Measurements from ENCODE around the gene CDK16. TPM values are rescaled to one million over a fixed set of nuclear protein-coding genes. Genes with fewer than 3 reads are reported as not detected.

The CDK16 gene
- polyA plus RNA-seq, 1 of the 3 experiments (the other 2 are of a cell fraction), result 116 TPM

DNA sequence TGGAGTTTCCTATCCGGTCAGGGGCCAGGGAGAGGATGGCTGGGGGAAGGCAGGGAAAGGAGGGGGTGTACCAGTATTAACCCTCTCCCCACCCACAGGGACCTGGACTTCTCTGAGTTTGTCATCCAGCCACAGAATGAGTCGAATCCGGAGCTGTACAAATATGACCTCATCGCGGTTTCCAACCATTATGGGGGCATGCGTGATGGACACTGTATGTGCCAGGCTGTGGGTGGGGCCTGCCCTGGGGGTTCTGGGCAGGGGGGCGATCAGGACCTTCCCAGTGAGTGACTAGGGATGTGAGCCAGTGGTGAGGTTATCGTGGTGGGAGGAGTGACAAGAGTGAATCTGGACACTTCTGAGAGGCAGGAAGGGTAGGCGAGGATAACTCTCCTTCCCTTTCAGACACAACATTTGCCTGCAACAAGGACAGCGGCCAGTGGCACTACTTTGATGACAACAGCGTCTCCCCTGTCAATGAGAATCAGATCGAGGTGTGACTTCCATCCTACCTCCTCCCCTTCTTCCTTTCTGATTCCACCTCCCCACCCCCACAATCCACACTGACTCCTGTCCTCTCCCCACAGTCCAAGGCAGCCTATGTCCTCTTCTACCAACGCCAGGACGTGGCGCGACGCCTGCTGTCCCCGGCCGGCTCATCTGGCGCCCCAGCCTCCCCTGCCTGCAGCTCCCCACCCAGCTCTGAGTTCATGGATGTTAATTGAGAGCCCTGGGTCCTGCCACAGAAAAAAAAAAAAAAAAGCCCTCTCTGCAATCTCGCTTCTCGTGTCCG, 28.9 kb downstream of the CDK16 start (continued):
- TF ChIP-seq, protein P1, sequence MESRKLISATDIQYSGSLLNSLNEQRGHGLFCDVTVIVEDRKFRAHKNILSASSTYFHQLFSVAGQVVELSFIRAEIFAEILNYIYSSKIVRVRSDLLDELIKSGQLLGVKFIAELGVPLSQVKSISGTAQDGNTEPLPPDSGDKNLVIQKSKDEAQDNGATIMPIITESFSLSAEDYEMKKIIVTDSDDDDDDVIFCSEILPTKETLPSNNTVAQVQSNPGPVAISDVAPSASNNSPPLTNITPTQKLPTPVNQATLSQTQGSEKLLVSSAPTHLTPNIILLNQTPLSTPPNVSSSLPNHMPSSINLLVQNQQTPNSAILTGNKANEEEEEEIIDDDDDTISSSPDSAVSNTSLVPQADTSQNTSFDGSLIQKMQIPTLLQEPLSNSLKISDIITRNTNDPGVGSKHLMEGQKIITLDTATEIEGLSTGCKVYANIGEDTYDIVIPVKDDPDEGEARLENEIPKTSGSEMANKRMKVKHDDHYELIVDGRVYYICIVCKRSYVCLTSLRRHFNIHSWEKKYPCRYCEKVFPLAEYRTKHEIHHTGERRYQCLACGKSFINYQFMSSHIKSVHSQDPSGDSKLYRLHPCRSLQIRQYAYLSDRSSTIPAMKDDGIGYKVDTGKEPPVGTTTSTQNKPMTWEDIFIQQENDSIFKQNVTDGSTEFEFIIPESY (IDR thresholded peaks at IDR 0.05; ENCODE audit: borderline replicate concordance, low read depth), result no peak
- TF ChIP-seq EP300 (IDR thresholded peaks at IDR 0.05; ENCODE audit: borderline replicate concordance in 1 of 2, low read depth in 1 of 2, low read length in 1 of 2), result no peak
- no peak for TF ChIP-seq SMC3 (IDR thresholded peaks at IDR 0.05; ENCODE audit: low read depth, low read length)
- TF ChIP-seq ELF1 (IDR thresholded peaks at IDR 0.05), result no peak
- no peak for TF ChIP-seq GATA2 (CRISPR knock-in tag; IDR thresholded peaks at IDR 0.05)
- TF ChIP-seq NRF1 (IDR thresholded peaks at IDR 0.05; ENCODE audit: low read depth, low read length), result no peak
- no peak for TF ChIP-seq POLR2AphosphoS5 (IDR thresholded peaks at IDR 0.05; ENCODE audit: low read depth, low read length)
- TF ChIP-seq RCOR1 (IDR thresholded peaks at IDR 0.05; ENCODE audit: low read length), result no peak

DNA sequence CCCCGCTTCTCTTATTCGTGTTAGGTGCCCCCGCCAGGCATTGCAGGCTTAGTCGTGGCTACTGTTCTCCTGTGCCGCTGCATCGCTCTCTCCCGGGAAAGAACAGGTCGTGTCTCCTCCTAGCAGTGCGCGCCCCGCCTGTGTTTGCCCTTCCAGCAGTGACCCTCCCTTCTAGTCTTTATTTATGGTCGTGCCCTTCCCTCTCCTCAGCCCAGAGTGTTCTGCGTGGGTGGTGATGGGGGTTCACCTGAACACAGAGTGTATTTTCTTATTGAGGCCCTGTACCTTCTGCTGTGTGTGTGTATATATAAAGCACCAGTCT, 29.5 kb downstream of the CDK16 start:
- no peaks in the 10 kb centered on the region for H3K4me1 ChIP-seq (ENCODE audit: control insufficient read depth in 1 of 2, insufficient read depth in 2 of 2, low read depth in 1 of 2, low read length in 1 of 2)
- WGBS (ENCODE audit: low lambda C conversion rate), result 91% methylated on average over 13 of the region's 13 CpGs
- no peak for DNase-seq
- H3K27me3 ChIP-seq (ENCODE audit: insufficient read depth), result no peaks in the 10 kb centered on the region
- H4K20me1 ChIP-seq (ENCODE audit: insufficient read depth), result no peaks in the 10 kb centered on the region
- ChIA-PET POLR2A (no interaction called here), CTCF (no interaction called here)
- H2AFZ ChIP-seq (ENCODE audit: low read depth), result no peak overlapping the region
- H3K36me3 ChIP-seq (replicated peaks in 1 of 2; ENCODE audit: control insufficient read depth in 1 of 2, insufficient read depth in 2 of 2, low read length in 1 of 2), result peaks cover 0 to 15% of the 10 kb centered on the region in 2 experiments
- no peak for TF ChIP-seq GATA2 (CRISPR knock-in tag; IDR thresholded peaks at IDR 0.05)
- TF ChIP-seq, protein P2, sequence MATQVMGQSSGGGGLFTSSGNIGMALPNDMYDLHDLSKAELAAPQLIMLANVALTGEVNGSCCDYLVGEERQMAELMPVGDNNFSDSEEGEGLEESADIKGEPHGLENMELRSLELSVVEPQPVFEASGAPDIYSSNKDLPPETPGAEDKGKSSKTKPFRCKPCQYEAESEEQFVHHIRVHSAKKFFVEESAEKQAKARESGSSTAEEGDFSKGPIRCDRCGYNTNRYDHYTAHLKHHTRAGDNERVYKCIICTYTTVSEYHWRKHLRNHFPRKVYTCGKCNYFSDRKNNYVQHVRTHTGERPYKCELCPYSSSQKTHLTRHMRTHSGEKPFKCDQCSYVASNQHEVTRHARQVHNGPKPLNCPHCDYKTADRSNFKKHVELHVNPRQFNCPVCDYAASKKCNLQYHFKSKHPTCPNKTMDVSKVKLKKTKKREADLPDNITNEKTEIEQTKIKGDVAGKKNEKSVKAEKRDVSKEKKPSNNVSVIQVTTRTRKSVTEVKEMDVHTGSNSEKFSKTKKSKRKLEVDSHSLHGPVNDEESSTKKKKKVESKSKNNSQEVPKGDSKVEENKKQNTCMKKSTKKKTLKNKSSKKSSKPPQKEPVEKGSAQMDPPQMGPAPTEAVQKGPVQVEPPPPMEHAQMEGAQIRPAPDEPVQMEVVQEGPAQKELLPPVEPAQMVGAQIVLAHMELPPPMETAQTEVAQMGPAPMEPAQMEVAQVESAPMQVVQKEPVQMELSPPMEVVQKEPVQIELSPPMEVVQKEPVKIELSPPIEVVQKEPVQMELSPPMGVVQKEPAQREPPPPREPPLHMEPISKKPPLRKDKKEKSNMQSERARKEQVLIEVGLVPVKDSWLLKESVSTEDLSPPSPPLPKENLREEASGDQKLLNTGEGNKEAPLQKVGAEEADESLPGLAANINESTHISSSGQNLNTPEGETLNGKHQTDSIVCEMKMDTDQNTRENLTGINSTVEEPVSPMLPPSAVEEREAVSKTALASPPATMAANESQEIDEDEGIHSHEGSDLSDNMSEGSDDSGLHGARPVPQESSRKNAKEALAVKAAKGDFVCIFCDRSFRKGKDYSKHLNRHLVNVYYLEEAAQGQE (IDR thresholded peaks at IDR 0.05; ENCODE audit: low read depth, low read length), result no peak
- TF ChIP-seq, protein P3, sequence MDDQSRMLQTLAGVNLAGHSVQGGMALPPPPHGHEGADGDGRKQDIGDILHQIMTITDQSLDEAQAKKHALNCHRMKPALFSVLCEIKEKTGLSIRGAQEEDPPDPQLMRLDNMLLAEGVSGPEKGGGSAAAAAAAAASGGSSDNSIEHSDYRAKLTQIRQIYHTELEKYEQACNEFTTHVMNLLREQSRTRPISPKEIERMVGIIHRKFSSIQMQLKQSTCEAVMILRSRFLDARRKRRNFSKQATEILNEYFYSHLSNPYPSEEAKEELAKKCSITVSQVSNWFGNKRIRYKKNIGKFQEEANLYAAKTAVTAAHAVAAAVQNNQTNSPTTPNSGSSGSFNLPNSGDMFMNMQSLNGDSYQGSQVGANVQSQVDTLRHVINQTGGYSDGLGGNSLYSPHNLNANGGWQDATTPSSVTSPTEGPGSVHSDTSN (IDR thresholded peaks at IDR 0.05), result no peak
- TF ChIP-seq SMC3 (IDR thresholded peaks at IDR 0.05; ENCODE audit: low read depth, low read length), result no peak
- no peak for TF ChIP-seq RAD21 (IDR thresholded peaks at IDR 0.05; ENCODE audit: low read length)
- TF ChIP-seq EZH2phosphoT487 (IDR thresholded peaks at IDR 0.05; ENCODE audit: borderline replicate concordance, low read depth), result no peak
- no peak for TF ChIP-seq JUND (IDR thresholded peaks at IDR 0.05)
- TF ChIP-seq, protein P4, sequence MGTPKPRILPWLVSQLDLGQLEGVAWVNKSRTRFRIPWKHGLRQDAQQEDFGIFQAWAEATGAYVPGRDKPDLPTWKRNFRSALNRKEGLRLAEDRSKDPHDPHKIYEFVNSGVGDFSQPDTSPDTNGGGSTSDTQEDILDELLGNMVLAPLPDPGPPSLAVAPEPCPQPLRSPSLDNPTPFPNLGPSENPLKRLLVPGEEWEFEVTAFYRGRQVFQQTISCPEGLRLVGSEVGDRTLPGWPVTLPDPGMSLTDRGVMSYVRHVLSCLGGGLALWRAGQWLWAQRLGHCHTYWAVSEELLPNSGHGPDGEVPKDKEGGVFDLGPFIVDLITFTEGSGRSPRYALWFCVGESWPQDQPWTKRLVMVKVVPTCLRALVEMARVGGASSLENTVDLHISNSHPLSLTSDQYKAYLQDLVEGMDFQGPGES (IDR thresholded peaks at IDR 0.05; ENCODE audit: low read depth, low read length), result no peak
- no peaks in the 10 kb centered on the region for H3K9me2 ChIP-seq
- no peak overlapping the region for H3K9ac ChIP-seq
- H3K79me2 ChIP-seq (ENCODE audit: insufficient read depth), result no peaks in the 10 kb centered on the region
- H3K27ac ChIP-seq (ENCODE audit: low read depth in 2 of 2, low read length in 1 of 2), result no peak overlapping the region
- H3F3A ChIP-seq (replicated peaks; ENCODE audit: insufficient read depth), result no peaks in the 10 kb centered on the region
- H3K4me3 ChIP-seq (ENCODE audit: low read depth in 2 of 2, low read length in 1 of 2), result no peak overlapping the region
- H3K9me3 ChIP-seq, result no peaks in the 10 kb centered on the region
- H3K4me2 ChIP-seq, result no peak overlapping the region

All from SK-N-SH (cell line).